RKO (cell line): ENCODE measurements around the gene ALOX5AP.

ENCODE experiments used
- DNase-seq: peaks from one replicate; pipeline ENCODE4 v3.0.0-alpha.2; 2016; ENCODE audit warnings: low spot score

The ALOX5AP gene

GRCh38 chr13:30714629-30715371 lies 20.5 kb upstream of the ALOX5AP start:
- no peak for DNase-seq

- no peak for DNase-seq
Measured at GRCh38 chr13:30715372-30715756, 20.0 kb upstream of the ALOX5AP start.

DNA sequence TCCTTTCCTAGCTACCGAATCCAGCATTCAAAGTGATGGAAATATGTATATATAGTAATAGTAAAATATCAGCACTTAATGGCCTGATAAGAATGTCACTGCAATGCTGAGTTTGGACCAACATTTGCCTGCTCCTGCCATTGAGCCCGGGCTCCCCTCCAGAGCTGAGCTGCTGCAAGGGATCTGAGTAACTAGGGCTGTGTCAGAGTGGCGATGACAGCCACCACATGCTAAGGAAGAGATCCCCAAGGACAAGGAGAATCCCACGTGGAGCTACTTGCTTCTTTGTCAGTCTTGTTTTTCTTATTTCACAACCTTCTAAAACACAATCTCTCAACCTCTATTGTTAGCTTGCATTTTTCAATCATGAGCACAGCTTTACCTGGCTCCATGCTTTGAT lies 19.5 kb upstream of the ALOX5AP start:
- DNase-seq = no peak

DNA sequence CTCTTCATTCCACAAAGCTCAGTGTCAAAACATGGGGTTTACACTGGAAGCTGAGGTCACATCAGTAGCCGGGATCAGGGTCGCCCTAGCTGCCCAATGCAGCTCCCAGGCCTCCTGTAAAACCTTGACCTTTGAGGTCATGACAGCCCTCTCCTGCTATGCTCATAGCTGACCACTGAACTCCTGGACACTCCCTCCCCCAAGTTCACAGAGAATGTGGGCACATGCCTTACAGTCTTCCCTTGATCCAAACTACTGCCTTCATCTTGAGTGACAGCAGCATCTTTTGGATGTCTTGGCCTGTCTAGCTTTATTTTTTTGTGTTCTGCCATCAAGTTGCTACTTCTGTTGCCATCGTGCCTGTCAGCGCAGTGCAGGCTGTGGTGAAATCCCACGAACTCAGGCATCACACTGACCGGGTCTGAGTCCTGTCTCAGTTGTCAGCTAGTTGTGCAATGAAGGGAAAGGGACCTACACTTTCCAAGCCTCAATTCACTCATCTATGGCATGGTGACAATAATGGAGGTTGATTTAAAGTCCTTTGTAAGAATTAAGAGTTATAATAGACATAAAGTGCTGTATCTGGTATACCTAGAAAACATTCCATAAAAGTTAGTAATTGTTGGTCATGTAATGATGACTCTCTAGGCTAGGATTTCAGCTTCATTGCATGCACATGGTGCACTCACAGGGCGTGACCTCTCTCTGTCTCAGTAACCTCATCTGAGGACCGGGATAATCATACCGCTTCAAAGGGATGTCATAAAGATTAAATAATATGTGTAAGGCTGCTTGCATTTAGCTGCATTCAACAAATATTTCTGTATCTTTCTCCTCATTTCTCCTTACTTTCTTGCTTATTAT lies 16.4 kb upstream of the ALOX5AP start:
- DNase-seq = peak; percentile 77

- DNase-seq = no peak
Measured at GRCh38 chr13:30719525-30719914, 15.8 kb upstream of the ALOX5AP start.

DNA sequence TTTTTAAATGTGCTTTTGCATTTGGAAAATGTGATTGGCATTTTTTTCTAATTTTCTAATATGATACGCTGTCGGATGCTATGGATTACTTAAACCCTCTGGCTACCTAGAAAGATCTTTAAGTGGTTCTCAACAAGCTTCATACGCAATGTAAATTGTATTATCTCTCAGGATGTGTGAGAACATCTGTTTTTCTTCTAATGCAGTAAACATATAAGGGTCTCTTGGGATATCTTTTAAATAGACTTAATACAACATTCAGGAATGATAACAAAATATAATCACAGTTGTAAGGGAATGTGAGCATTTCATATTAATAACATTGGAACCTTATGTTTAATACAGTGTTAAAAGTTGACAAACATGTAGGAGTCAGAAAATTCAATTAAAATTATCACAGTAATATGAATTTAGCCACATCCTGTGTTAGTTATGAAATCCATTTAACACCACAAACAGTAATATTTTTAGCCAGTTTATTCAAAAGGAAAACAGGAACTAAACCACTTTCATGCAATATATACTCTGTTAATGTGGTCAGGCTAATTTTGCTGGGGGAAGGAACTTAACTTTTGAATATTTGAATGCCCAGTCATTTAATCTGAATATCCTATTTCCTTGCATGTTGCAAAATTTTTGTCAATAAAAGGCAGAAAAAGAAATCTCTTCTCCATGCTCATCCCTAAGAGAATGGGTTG lies 15.0 kb upstream of the ALOX5AP start:
- DNase-seq = no peak

DNA sequence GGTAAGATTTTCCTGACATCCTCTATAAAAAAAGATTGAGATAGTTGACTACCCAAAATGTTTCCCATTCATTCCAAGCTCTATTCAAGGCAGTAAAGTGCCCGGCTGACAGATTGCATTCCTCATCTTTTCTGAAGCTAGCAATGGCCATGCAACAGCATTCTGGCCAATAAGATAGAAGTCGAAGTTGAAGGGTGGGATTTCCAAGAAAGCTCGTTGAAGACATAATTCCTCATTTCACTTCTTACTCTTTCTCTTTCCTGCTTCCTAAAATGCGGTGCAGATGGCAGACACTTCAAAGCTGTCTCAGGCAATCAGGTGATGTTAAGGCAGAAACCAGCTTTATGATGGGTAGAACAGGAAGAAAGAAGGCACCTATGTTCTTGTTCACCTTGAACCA lies 13.4 kb upstream of the ALOX5AP start:
- no peak for DNase-seq

DNA sequence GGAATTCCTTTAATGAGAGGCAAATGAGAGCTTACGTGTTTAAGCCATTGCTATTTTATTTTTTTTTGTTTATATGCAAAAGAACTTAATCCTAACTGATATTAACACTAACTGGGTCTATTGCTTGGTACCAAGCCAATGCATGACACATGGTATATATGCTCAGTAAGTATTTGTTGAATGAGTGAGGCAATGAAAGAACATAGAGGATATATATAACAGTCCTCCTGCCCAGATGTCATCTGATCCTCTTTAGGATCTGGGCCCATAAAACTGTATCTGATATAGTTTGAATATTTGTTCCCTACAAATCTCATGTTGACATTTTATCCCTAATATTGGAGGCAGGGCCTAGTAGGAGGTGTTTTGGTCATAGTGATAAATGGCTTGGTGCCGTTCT lies 13.0 kb upstream of the ALOX5AP start:
- no peak for DNase-seq

DNA sequence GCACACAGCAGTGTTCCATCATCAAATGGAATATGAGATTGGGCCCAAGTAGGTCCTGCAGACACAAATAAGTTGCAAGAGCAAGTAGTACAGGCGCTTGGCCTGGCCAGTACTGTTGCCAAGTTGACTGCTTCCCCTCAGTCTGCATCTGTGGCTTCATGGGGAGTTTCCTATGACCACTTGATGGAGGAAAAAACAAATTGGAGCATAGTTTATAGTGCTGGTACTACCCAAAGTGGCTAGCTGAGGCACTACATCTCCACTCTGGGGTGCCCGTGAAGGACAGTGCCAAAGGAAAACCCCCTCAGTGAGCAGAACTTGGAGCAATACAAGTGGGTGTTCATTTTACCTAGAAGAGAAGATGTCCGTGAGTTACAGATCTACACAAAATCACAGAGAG lies 10.6 kb upstream of the ALOX5AP start:
- no peak for DNase-seq

- no peak for DNase-seq
Measured at GRCh38 chr13:30725326-30726085, 9.8 kb upstream of the ALOX5AP start.

- no peak for DNase-seq
Measured at GRCh38 chr13:30726192-30726591, 9.2 kb upstream of the ALOX5AP start.

GRCh38 chr13:30727491-30728355 lies 7.6 kb upstream of the ALOX5AP start:
- DNase-seq = no peak

DNA sequence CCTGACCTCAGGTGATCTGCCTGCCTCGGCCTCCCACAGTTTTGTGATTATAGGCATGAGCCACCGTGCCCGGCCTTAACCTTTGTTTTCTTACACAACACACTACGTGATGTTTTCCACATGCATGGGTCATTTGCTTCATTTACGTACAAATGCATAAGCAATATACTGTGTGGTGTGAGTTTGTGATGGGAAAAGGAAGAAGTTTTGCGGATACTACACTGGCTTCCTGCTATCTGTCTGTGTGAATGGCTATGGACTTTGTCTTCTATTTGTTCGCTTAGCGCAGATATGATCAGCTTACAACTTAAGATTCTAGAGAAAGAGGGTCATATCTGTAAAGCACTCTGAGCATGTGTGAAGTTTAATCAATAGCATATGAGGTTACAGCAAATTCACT lies 5.5 kb upstream of the ALOX5AP start:
- DNase-seq = no peak

DNA sequence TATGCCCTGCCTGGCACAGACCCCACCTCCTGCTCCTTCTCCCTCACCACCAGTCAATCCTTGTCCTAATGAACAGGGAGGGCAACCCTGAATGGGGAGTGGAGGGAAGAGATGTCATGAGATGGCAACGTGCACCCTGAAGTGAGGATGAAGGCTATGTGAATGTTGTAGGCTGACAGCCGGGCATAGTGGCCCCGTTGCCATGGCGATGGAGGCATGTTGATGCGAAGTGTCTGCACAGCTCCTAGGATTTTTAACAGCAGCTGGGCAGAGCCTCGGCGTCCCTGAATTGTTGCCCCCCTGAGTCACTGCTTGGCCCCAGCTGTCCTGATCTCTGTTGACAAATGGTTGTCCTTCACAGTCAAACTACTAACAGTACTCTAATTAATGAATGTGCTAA lies 4.8 kb upstream of the ALOX5AP start:
- DNase-seq = no peak

DNA sequence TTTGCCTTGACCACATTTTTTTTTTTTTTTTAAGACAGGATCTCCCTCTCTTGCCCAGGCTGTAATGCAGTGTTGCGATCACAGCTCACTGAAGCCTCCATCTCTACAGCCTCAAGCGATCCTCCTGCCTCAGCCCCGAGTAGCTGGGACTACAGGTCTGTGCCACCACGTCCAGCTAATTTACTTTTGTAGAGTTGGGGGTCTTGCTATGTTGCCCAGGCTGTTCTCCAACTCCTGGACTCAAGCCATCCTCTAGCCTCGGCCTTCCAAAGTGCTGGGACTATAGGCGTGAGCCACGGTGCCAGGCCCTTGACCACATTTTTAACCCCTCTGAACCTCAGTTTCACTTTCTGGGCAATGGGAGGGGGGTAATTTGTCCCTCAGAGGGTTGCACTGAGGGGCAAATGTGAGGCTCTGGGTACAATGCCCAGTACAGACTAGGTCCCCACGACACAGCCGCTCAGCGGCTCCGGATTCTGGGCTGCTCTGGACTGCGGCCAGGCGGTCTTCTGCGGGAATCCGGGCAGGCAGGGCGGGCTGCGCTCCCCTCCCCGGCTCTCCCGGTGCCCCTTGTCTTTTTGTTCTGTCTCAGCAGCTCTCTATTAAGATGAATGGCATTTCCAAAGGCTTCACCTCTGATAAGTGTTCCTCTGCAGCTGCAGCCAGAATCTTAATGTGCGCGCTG lies 3.8 kb upstream of the ALOX5AP start:
- DNase-seq = no peak

DNA sequence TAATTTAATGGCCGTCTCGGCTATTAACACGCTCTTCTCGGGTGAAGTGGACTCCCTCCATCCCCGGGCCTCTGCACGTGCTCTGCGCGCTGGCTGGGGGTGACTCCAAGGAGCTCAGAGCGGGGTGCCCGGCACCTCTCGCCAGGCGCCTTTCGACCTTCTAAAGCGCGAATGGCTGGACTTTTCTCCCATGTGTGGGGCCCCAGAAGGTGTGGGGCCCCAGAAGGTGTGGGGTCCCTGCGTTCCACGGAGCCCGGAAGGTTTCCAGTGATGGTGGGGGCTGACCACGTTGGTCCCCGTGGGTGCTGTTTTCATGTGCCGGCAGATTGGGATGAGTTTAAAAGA lies 3.3 kb upstream of the ALOX5AP start:
- DNase-seq = no peak

GRCh38 chr13:30734439-30734838 lies 904 bp upstream of the ALOX5AP start:
- no peak for DNase-seq

DNA sequence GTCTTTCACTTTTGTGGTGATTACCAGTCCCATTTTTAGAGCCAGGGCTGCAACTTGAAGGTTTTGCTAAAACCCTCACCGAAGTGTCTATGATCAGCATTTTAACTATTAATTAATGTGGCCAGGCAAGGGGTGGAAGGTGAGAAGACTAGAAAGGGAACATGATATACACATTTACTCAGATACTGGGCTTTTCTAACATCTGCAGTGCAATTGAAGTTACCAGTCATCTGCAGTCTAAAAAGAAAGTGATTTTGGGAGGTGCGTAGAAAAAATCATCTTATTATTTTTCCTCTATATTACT lies 481 bp downstream of the ALOX5AP start:
- no peak for DNase-seq

- DNase-seq = no peak
Measured at GRCh38 chr13:30736461-30737320, 1.3 kb downstream of the ALOX5AP start.
